ENCODE data around the gene NQO1.

Gene NQO1

GRCh38 chr16:69721441-69721957 is 4.9 kb downstream of the NQO1 start:
- peaks cover 39% of the 10 kb centered on the region for H3K36me3 ChIP-seq (ENCODE audit: low read depth)
- no peaks in the 10 kb centered on the region for H3K9me3 ChIP-seq (ENCODE audit: severe bottlenecking)
- DNase-seq (ENCODE audit: low spot score), result no peak
- peaks cover 13% of the 10 kb centered on the region for H3K4me1 ChIP-seq (ENCODE audit: insufficient read depth, poor library complexity, severe bottlenecking)
- no peak overlapping the region for H3K27ac ChIP-seq (ENCODE audit: poor library complexity, severe bottlenecking)
- no peaks in the 10 kb centered on the region for H3K27me3 ChIP-seq (ENCODE audit: insufficient read depth, poor library complexity, severe bottlenecking)
- no peak for ATAC-seq (ENCODE audit: low read depth)
- TF ChIP-seq, protein P1, sequence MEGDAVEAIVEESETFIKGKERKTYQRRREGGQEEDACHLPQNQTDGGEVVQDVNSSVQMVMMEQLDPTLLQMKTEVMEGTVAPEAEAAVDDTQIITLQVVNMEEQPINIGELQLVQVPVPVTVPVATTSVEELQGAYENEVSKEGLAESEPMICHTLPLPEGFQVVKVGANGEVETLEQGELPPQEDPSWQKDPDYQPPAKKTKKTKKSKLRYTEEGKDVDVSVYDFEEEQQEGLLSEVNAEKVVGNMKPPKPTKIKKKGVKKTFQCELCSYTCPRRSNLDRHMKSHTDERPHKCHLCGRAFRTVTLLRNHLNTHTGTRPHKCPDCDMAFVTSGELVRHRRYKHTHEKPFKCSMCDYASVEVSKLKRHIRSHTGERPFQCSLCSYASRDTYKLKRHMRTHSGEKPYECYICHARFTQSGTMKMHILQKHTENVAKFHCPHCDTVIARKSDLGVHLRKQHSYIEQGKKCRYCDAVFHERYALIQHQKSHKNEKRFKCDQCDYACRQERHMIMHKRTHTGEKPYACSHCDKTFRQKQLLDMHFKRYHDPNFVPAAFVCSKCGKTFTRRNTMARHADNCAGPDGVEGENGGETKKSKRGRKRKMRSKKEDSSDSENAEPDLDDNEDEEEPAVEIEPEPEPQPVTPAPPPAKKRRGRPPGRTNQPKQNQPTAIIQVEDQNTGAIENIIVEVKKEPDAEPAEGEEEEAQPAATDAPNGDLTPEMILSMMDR (IDR thresholded peaks at IDR 0.05; ENCODE audit: poor library complexity, severe bottlenecking), result no peak
- no peak overlapping the region for H3K4me3 ChIP-seq (ENCODE audit: severe bottlenecking)

DNA sequence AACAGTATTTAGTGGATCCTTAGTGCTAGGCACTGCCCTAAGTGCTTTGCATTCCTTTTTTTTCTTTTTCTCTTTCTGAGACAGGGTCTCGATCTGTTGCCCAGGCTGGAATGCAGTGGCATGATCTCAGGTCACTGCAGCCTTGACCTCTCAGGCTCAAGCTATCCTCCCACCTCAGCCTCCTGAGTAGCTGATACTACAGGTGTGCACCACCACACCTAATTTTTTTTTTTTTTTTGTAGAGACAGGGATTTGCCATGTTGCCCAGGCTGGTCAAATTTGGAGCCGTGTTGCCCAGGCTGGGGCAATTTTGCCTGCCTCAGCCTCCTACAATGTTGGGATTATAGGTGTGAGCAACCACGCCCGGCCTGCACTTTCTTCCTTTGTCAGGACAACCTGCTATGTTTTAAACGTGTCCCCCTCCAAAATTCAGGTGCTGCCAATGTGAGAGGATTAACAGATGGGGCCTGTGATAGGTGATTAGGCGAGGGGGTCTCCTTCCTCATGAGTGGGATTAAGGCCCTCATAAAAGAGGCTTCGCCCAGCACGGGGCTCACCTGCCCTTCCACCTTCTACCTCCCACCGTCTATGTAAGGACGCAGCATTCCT is 5.4 kb downstream of the NQO1 start:
- no peak for ATAC-seq (ENCODE audit: low read depth)
- H3K4me3 ChIP-seq (ENCODE audit: severe bottlenecking), result no peak overlapping the region
- H3K27me3 ChIP-seq (ENCODE audit: insufficient read depth, poor library complexity, severe bottlenecking), result no peaks in the 10 kb centered on the region
- peaks cover 13% of the 10 kb centered on the region for H3K4me1 ChIP-seq (ENCODE audit: insufficient read depth, poor library complexity, severe bottlenecking)
- no peak overlapping the region for H3K27ac ChIP-seq (ENCODE audit: poor library complexity, severe bottlenecking)
- TF ChIP-seq, protein P1 (IDR thresholded peaks at IDR 0.05; ENCODE audit: poor library complexity, severe bottlenecking), result no peak
- DNase-seq (ENCODE audit: low spot score), result no peak
- H3K36me3 ChIP-seq (ENCODE audit: low read depth), result peaks cover 45% of the 10 kb centered on the region
- no peaks in the 10 kb centered on the region for H3K9me3 ChIP-seq (ENCODE audit: severe bottlenecking)

DNA sequence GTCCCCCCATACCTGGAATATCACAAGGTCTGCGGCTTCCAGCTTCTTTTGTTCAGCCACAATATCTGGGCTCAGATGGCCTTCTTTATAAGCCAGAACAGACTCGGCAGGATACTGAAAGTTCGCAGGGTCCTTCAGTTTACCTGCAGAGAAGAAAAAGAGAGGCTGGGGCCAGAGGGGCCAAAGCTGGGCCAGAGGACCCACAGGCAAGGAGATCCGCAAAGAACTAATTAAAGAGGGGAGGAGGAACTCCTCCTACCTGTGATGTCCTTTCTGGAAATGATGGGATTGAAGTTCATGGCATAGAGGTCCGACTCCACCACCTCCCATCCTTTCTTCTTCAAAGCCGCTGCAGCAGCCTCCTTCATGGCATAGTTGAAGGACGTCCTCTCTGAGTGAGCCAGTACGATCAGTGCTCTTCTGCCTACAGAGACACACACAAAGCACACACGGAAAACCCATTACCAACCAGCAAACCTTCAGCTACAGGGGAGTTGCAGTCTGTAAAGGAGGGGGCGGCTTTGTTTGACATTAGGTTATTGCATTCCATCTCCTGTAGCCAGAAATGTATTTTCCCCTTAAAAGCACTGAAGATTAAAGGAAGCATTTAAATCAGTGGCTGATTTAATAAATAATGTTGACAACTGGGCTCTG is 8.1 kb downstream of the NQO1 start:
- Histone ChIP-seq H3K9me3 (ENCODE audit: severe bottlenecking) (no peaks in the 10 kb centered on the region), H3K27me3 (ENCODE audit: insufficient read depth, poor library complexity, severe bottlenecking) (no peaks in the 10 kb centered on the region), H3K36me3 (ENCODE audit: low read depth) (peaks cover 64% of the 10 kb centered on the region), H3K4me3 (ENCODE audit: severe bottlenecking) (no peak overlapping the region), H3K4me1 (ENCODE audit: insufficient read depth, poor library complexity, severe bottlenecking) (no peaks in the 10 kb centered on the region), H3K27ac (ENCODE audit: poor library complexity, severe bottlenecking) (no peak overlapping the region)
- ATAC-seq (ENCODE audit: low read depth) (no peak), DNase-seq (ENCODE audit: low spot score) (no peak)
- TF ChIP-seq, protein P1 (IDR thresholded peaks at IDR 0.05; ENCODE audit: poor library complexity, severe bottlenecking), result no peak

- Histone ChIP-seq H3K36me3 (ENCODE audit: low read depth) (peaks cover 76% of the 10 kb centered on the region), H3K27me3 (ENCODE audit: insufficient read depth, poor library complexity, severe bottlenecking) (no peaks in the 10 kb centered on the region), H3K4me3 (ENCODE audit: severe bottlenecking) (no peak overlapping the region), H3K4me1 (ENCODE audit: insufficient read depth, poor library complexity, severe bottlenecking) (peaks cover 4% of the 10 kb centered on the region), H3K27ac (ENCODE audit: poor library complexity, severe bottlenecking) (no peak overlapping the region), H3K9me3 (ENCODE audit: severe bottlenecking) (no peaks in the 10 kb centered on the region)
- DNase-seq (ENCODE audit: low spot score) (no peak), ATAC-seq (ENCODE audit: low read depth) (no peak)
- TF ChIP-seq, protein P1 (IDR thresholded peaks at IDR 0.05; ENCODE audit: poor library complexity, severe bottlenecking), result no peak
Observed at GRCh38 chr16:69717066-69717465, 9.3 kb downstream of the NQO1 start.
